ENCODE results near the gene ZFYVE9. TPM values are rescaled to one million over a fixed set of nuclear protein-coding genes. Genes with fewer than 3 reads are reported as not detected.
"Not testable (repeated sequence)": the region's sequence is repeated elsewhere in the genome, so short reads cannot be mapped to it uniquely, and the experiment has no call there.

The ZFYVE9 gene
- total RNA-seq, 1 donor from 2014 or later: 85.6 TPM

GRCh38 chr1:52192024-52192423 is 50.1 kb downstream of the ZFYVE9 start:
- no peak for DNase-seq

GRCh38 chr1:52192436-52192835 is 50.5 kb downstream of the ZFYVE9 start:
- no peak for DNase-seq

GRCh38 chr1:52193985-52194384 is 52.1 kb downstream of the ZFYVE9 start:
- no peak for DNase-seq

- no peak for DNase-seq
Measured at GRCh38 chr1:52195161-52195560, 53.3 kb downstream of the ZFYVE9 start.

GRCh38 chr1:52203935-52204625 is 62.2 kb downstream of the ZFYVE9 start:
- no peak for DNase-seq

- no peak for DNase-seq
Measured at GRCh38 chr1:52204696-52205095, 62.8 kb downstream of the ZFYVE9 start.

- not testable (repeated sequence) for DNase-seq
Measured at GRCh38 chr1:52206686-52207085, 64.8 kb downstream of the ZFYVE9 start.

GRCh38 chr1:52209429-52209828 is 67.5 kb downstream of the ZFYVE9 start:
- DNase-seq: no peak

- DNase-seq: no peak
Measured at GRCh38 chr1:52210044-52210443, 68.2 kb downstream of the ZFYVE9 start.

GRCh38 chr1:52216907-52217458 is 75.1 kb downstream of the ZFYVE9 start:
- DNase-seq: no peak

- no peak for DNase-seq
Measured at GRCh38 chr1:52225174-52225573, 83.3 kb downstream of the ZFYVE9 start.

GRCh38 chr1:52229494-52229893 is 87.6 kb downstream of the ZFYVE9 start:
- DNase-seq: no peak

- DNase-seq: no peak
Measured at GRCh38 chr1:52233463-52233862, 91.6 kb downstream of the ZFYVE9 start.

GRCh38 chr1:52234014-52234413 is 92.1 kb downstream of the ZFYVE9 start:
- no peak for DNase-seq

- DNase-seq: no peak
Measured at GRCh38 chr1:52234708-52235107, 92.8 kb downstream of the ZFYVE9 start.

GRCh38 chr1:52235646-52236045 is 93.8 kb downstream of the ZFYVE9 start:
- no peak for DNase-seq

- no peak for DNase-seq
Measured at GRCh38 chr1:52237430-52237829, 95.5 kb downstream of the ZFYVE9 start.

- no peak for DNase-seq
Measured at GRCh38 chr1:52238474-52238873, 96.6 kb downstream of the ZFYVE9 start.

GRCh38 chr1:52238887-52239707 is 97.2 kb downstream of the ZFYVE9 start:
- DNase-seq: no peak

- DNase-seq: no peak
Measured at GRCh38 chr1:52239708-52240001, 97.8 kb downstream of the ZFYVE9 start.

- DNase-seq: no peak
Measured at GRCh38 chr1:52240592-52241210, 98.8 kb downstream of the ZFYVE9 start.

GRCh38 chr1:52243221-52243987 is 101.5 kb downstream of the ZFYVE9 start:
- no peak for DNase-seq
